Measurements from ENCODE around the gene RSKR. TPM values are rescaled to one million over a fixed set of nuclear protein-coding genes. Genes with fewer than 3 reads are reported as not detected.
"Not testable (repeated sequence)": the region's sequence is repeated elsewhere in the genome, so short reads cannot be mapped to it uniquely, and the experiment has no call there.

Gene RSKR
- polyA plus RNA-seq, 3 donors: 10.6 to 31.7 (median 29.3) TPM

DNA sequence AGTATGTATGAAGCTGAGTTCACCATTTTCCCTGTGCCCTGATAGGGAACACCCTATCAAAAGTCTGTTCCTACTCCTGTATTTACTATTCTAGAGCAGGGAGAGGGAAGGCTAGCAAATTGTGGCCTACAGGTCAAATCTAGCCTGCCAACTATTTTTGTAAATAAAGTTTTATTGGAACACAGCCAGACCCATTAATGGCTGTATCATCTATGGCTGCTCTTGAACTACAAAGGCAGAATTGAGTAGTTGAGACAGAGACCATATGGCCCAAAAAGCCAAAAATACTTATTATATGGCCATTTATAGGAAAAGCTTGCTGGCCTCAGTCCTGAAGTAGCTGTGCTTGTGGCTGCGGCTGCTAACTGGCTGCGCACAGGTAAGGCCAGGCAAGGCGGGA is 33.0 kb downstream of the RSKR start:
- no peak for DNase-seq

DNA sequence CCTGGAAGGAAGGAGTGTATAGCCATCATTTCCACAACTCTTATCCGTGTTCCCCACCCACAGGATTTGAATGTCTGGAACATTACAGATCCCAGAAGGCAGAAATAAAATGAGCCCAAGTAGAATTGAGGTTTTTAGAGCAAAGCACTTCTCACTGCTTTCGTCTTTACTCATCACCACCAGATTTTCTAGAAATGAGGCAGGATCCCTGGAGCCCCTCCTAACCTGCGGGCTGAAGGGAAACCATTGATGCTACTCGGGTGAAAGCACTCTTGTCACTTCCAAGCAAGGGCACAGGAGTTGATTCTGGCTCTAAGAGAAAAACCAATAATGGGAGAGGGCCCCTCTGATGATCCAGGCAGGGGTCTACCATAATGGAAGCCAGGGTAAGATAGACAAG is 34.5 kb downstream of the RSKR start:
- no peak for DNase-seq

DNA sequence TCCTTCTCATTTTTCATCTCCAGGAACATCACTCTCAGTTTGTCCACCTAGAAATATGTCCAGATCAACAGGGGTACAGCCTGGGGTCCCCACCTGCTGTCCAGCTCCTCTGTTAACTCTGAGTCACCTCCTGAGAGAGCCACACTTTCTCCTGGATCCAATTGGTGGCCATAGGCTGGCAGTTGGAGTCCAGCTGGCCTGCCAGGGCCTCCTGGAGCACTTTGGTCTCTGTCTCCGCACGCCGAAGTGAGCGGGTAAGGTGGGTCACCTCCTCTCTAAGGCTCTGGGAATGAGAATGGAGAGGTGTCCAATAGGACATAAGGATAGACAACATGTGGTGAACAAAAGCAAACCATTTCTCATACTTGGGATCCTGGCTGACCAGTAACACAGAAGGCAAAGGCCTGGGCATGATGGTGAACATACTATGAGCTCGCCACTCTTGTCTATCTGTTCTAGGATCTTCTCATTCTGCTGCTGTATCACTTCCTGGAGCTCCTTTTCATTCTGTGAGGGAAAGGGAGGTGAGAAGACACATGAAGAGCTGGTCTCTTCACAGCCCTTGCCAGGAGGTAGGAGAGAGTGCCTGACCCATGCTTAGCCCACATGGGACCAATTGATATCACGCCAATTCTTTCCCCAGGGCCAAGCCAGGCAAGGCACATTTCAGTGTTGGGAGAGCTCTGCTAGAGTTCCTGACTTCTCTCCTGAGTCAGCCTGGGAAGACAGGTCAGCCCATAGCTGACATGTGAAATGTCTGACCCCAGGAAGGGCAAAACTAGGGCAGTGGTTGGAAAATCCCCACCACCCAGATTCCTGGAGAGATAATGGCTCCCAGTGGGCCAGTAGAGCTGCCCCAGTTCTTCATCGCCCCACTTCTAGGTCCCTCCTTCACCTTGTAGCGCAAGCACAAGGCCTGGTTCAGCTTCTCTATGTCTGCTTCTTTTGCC is 35.5 kb downstream of the RSKR start:
- DNase-seq: no peak

DNA sequence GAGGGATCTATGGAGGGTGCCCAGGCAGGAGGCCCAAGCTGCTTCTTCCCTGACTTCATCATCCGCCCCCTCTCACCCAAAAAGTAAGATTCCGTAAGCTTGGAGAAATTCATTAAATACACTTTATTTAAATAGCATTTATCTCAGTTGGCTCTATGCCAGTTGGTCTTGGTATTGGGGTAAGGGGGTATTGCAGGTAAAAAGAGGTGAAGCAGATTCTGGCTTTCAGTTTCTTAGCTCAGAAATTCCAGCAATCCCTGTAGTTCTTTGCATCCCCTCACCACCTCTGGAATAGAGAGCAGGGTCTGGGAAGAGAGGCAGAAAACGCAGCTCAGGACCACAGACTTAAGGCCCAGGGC is 36.5 kb downstream of the RSKR start:
- DNase-seq: no peak

DNA sequence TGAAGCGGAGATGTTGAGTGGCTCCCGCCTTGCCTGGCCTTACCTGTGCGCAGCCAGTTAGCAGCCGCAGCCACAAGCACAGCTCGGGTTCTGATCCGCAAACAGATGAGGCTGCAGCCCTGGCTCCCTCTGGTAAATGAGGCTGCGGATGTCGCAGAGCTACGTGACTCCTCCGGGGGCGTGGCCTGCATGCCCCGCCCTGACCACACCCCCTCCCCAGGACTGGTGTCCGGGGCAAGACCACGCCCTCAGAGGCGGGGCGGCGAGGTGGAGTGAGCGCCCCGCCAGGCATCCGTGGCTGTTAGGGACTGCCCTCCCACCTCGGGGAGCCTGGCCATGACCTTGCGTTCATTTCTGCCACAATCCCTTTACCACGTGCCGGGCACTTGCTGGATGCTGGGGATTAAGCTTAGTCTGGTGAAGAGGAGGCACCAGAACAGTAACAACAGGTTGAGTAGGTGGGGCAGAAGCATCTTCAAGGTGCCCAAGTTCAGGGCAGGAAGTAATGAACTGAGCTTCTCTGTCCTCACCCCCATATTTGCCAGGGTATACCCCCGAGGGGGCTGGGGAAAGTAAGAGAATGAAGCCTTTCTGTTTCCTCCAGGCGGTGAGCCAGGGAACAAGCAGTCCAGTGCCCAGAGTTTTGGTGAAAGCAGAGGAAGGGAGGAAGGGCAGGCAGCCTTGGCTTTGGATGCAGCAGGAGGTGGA is 37.1 kb downstream of the RSKR start, which contains the start of gene ALDOC:
ALDOC (minus strand) TSS at position 138 of the 708 bp plus-strand sequence. CDS start 1,363 bp downstream, outside the sequence.
- DNase-seq: peak; percentile 86

DNA sequence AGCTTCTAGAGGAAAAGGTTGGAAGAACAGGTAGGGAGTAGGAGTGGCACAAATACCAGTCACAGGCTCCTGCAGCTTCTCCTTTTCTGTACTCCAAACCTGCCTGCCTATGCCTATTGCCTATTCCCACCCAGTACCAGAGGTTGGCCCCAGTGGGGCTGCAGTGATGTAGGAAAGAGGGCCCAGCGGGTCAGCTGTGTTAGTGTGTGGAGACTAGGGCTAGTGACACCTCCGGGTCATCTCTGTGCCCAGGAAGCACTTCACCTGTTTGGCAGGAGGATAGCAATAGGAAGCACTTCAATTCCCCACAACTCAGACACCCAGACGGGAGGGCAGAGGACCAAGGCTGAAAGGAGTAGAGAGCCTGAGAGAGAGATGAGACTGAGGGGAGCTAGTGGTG is 38.0 kb downstream of the RSKR start:
- DNase-seq: not testable (repeated sequence)

DNA sequence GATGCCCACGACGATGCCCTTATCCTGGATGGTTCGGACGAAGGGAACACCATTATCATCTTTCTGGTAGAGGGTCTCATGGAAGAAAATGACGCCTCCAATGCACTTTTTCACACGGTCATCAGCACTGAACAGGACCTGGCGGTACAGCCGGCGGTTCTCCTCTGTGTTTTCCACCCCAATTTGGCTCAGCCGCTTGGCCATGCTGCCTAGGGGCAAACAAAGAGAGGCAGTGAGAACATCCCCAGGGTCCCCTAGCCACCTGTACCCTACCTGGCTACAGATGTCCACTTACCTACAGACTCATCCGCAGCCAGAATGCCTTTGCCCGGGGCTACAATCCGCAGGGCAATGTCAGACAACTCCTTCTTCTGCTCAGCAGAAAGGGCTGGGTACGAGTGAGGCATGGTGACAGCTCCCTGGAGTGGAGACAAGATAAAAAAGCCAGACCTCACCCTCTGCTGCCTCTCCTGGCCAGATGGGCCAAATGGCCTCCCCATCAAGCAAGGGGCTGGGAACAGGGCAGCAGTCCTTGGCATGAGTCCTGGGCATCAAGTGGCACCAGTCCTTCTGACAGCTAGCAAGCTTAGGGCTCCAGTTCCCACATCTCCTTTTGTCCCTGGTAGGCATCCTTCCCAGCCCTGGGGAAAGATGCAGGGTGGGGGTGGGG is 38.7 kb downstream of the RSKR start:
- no peak for DNase-seq

DNA sequence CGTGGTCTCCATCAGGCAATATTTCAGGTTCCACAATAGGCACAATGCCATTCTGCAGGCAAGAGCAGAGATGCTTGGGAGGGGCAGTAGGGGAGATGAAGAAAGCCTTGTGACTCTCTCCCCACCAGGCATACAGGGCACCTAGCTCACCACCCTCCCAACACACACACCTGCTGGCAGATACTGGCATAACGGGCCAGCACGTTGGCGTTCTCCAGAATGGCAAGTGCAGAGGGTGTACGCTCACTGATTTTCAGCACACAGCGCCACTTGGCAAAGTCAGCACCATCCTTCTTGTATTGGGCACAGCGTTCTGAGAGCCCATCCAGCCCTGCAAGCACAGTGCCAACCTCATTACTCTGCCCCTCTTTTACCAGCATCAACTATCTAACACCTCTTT is 39.5 kb downstream of the RSKR start:
- DNase-seq: no peak

DNA sequence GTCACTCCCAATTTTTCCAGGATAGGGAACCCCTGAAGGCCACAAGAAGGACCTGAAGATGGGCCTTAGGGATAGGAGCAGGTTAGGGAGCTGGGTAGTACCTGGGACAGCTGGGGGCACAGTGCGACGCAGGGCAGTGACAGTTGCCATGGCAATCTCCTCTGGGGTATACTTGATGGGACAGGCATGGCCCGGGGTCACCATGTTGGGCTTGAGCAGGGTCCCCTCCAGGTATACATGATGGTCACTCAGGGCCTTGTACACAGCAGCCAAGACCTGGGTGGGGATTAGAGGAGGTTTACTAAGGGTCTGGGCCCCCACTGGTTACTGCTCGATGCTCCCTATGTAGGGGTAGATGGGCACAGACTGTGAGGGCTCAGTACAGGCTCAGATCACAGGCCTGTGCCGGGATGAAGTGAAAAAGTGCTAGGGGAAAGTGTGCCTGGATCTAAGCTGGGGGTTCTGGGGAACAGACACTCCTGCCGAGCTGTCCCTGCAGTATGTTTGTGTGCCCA is 40.0 kb downstream of the RSKR start:
- DNase-seq: no peak

DNA sequence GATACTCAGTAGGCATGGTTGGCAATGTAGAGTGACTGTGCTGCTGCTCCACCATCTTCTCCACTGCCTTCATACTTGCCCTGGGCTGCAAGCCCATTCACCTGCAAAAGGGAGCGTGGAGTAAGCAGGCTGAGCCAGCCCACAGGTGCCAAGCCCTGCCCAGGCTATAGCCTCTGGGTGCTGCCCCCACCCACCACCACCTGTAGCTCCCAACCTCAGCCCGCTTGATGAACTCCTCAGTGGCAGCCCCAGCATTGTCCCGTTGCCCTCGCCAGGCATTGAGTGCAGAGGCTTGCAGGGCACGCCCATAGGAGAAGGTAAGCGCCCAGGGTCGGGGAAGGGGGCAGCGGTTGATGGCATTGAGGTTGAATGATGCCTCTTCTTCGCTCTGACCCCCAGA is 40.5 kb downstream of the RSKR start:
- DNase-seq: no peak

DNA sequence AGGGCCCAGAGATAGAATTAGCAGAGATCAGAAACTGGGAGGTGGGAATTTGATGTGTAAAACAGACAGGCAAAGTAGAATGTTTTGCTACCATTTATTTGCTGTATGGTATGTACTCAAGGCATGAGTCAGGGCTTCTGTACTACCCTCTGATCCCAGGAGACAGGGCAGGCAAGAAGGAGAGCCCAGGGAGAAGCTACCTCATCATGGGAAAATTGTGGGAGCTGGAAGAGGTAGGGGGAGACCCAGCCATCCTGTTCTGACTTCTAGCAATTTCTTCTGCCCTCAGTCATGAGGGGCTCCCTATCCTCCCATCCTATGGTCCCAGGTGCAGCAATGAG is 41.0 kb downstream of the RSKR start:
- DNase-seq: no peak

DNA sequence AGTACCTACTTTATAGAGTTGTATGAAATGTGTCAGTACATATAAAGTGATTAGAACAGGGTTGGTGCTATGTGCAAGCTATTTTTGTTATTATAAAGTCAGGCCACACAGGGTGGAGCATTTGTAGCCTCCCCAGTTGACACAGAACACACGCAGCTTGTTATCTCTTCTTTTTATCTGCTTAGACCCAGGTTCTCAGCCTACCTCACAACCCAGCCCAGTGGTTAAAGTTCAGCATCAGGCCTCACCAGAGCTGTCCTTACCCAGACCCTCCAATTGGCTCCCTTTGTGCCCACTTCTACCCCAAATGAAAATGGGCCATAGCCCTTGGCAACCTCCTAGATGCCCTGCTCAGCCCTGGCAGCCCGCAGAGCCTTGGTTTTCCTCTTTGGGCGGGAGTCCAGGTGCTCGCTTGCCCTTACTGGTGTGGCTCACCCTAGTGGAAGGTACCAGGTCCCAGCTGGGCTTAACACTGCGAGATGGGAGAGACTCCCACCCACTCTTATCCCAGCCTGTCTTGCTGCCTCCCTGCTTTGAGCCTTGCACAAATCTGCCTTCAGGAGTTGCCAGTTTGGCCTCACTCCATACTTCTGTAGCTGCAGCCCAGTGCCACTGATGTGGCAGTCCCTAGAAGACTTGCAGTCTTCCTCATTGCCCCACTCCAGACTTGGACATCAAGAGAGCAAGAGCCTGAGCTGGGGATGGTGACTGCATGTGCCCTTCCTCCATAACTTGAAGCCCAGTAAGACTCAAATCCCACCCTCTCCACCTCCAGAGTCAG is 41.5 kb downstream of the RSKR start:
- no peak for DNase-seq

DNA sequence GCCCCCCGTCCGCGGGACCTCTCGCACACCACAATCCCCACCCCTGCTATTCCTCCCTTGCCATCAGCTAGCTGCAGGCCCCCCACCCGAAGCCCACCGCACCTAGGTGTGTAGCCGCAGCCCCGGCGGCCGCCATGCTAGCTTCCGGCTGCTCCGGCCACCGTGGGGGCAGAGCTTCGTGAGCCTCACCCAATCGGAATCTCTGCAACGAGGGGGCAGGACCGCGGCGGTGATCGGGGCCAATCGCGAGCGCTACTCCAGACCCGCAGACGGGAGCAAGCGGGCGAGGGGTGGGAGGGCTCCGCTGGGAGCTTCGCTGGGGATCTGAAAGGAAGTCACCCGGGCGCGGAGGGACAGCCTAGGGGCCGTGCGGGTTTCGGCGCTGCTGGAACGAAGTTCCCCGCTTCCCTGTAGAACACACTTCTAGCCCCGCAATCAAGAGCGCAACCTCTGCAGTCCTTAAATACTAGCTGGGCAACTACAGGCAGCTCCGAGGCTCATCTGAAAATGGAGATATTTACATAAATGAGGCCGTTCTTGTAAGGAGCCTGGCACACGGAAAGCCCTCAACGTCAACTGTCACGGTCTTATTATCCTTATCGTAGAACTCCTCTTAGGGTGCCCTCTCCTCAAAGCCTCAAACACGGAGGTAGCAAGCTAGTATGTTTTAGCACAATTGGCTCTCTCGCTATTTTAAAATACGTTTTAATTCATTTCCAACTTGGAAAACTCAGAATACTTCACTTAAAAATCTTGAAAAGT is 42.4 kb downstream of the RSKR start, which contains the start of gene PIGS:
PIGS (minus strand) TSS at position 164 of the 762 bp plus-strand sequence; CDS start at position 136, 28 bp downstream.
- peak; percentile 90 for DNase-seq

DNA sequence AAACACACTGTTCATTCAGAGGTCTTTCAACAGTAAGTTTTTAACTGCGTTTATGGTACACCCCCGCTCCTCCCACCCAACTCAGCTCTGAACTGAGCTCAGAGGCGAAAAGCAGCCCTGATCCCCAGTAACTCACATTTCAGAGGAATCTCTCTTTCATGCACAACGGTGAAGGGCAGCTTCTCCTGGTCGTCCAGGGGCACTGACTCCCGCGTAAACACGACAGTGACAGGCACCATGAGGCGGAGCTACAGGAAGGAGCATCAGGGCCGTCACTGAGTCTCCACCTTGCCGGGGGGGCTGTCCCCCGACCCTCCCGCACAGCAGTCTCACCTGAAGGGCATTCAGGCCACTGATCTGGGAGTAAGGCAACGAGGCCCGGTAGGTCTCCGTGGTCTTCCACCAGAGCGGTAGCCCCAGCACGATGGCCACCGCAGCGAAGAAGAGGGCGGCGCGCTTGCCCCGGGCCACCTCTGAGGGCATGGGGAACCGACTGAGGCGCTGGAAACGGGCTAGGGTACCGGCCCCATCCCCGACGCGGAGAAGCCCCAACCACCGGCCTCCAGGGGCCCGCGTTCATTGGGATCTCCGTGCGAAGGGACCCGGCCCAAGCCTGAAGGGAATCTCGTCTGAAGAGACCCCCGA is 43.1 kb downstream of the RSKR start:
- peak; percentile 17 for DNase-seq

DNA sequence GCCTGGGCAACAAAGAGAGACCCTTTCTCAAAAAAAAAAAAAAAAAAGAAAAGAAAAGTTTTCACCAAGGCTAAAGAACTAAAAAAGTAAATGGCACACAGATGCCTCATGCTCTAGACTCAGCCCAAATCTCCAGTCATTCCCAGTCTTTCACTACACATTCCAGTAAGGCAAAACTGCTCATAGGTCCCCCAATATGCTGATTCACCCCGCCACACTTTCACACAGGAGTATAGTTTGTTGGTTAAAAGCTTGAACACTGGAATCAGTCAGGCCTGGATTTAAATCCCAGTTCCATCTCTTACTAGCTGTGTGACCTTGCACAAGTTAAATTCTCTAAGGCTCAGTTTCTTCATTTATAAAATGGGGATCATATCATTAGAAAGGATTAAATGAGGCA is 44.5 kb downstream of the RSKR start:
- no peak for DNase-seq

DNA sequence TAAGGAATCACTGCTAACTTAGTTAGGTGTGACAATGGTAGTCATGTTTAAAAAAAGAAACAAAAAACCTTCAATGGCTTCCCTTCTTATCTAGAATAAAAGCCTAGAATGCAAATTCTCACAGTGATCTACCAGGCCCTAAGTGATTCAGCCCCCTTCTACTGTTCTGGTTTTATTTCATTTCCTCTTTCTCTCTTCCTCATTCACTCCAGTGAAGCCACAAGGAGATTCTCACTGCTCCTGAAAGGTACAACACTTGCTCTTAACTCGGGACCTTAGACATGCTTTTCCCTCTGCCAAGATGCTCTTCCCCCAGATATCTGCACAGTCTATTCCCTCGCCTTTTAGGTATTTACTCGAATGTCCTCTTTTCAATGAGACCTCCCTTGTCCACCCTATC is 46.4 kb downstream of the RSKR start:
- no peak for DNase-seq

DNA sequence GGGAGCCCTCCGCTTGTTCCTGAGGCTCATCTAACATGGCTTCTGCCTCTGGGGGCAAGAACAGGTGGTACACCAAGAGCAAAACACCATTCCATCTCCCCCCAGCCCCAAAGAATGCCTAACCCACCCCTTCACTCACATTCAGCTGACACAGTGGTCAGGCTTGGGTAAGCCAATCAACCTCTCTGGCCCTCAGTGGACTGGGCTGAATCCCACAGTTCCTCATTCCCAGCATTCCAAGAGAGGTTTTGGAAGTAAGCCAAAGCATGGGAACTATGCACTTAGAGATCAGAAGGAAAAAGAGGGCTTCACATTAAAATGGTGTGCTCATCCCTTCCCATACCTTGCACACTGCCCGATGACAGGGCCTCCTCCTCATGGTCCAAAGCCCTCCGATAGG is 50.5 kb downstream of the RSKR start:
- peak; percentile 22 for DNase-seq

Data from renal pelvis (tissue), 4 donors.